COLO668 (cell line): ENCODE results near the gene ZBTB2.
"Not testable (repeated sequence)": the region's sequence is repeated elsewhere in the genome, so short reads cannot be mapped to it uniquely, and the experiment has no call there.

Experiments
- DNase-seq: peaks from one replicate; lab custom pipeline; 2025; ENCODE audit not compliant: unreplicated experiment; lab: John Stamatoyannopoulos, UW

The ZBTB2 gene

DNA sequence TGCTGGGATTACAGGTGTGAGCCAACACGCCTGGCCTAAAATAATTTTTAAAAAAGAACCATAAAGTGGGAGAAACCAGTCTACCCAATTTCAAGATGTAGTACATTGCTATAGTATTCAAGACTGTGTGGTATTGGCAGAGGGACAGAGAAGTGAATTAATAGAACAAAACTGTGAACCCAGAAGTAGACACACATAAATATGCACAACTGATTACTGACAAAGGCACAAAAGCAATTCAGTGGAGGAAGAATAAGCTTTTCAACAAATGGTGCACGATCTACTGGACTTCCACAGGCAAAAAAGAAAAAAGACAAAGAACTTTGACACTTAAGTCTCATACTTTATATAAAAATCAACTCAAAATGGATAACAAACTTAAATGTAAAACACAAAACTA, 15.5 kb downstream of the ZBTB2 start:
- no peak for DNase-seq

DNA sequence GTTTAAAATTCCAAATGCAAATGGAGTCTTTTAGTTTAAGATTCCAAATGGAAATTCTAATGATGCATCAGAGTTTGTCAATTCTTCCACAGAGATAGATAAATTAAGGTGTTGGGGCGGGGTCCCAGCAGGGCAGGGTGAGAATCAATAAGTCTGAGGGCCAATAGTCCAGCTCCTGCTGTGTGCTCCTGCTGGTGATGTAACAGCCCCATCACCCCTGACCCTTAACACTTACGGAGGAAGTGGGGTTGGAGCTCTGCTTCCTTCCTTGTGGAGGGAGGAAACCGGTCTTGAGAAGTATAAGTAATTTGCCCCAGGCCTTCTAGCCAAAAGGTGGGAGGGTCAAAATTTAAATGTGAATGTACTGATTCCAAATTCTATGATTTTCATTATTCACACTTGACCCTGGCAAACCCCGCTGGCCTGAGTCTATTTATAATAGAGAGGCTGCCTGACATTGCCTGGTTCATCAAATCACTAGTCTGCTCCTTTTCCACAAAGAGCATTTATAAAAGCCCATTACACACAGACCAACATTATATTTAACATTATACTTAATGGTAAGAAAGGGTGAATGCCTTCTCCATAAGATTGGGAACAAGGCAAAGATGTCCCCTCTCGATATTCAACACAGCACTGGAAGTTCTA, 17.2 kb downstream of the ZBTB2 start:
- no peak for DNase-seq

GRCh38 chr6:151372164-151372563, 19.2 kb downstream of the ZBTB2 start:
- DNase-seq = no peak

DNA sequence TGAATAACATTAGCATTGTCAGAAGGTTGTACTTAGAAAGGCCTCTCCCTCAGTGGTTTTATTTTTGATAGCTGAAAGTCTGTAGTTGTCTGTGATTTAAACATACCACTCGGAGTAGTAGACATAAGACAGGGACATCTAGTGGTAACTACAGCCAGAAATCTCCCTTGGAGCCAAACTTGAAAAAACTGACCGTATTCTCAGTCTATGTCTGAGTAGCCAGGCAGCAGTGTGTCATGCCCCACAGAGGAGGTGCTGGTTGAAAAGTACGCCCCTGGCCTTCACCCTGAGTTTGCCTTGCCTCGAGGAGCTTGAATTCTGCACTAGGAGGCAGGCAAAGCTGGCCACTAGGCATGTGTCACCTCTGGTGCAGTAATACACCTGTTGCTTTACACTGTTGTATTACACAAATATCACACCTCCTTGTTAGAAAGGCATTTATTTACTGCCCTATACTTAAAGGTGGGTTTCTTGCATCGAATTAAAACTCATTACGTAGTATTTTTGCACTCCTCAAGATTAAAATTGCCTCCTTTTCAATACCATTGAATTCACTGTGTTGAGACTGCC, 20.8 kb downstream of the ZBTB2 start:
- DNase-seq = no peak

DNA sequence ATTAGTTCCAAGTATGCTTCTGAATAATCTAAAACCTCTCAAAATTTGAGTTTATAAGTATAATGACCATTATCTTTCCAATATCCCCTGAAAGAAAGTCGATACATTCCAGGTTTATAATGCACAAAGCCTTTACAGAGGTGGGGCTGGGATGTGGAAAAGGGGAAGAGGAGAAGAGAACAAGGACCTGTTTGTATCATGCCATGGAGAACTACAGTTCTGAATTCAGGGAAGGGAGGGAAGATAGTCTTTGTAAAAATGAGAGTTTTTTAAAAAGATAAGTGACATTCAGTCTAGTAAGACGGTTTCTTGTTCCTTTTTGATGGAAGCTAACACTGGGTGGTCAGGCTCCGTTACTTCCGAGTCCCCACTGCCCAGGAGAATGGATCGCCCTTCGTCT, 26.1 kb downstream of the ZBTB2 start:
- no peak for DNase-seq

DNA sequence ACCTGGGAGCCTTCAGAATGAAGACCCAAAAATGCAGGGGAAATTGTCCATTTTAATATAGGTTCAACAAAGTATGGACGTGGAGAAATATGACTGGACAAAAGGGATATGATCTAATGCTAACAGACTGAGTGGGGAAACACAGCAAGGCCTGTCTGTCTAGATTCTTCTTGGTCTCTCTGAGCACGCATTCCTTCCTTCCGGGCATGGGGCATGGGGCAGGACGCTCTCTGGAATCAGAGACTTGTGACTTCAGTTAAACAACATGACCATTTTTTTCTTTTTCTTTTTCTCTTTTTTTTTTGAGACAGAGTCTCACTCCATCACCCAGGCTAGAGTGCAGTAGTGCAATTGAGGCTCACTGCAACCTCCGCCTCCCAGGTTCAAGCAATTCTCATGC, 31.9 kb downstream of the ZBTB2 start:
- no peak for DNase-seq

DNA sequence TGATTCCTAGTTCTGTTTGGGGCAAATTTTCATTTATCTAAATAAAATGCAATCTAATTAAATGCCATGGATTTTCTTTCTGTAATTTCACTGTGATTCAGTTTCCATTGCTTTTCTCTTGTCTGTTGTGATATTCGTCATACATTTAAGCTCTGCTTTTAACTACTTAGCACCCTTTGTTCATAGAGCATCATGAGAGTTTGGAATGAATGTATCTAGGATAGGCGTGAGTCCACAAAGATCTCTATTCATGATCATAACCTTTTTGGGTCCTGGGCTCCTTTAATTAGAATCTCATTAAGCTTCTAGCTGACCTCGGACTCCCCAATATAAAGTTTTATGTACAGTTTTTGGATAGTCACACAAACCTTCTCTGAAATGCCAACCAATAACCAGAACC, 32.9 kb downstream of the ZBTB2 start:
- DNase-seq = no peak

- no peak for DNase-seq
These were observed 33.5 kb downstream of the ZBTB2 start for GRCh38 chr6:151357758-151358436.

DNA sequence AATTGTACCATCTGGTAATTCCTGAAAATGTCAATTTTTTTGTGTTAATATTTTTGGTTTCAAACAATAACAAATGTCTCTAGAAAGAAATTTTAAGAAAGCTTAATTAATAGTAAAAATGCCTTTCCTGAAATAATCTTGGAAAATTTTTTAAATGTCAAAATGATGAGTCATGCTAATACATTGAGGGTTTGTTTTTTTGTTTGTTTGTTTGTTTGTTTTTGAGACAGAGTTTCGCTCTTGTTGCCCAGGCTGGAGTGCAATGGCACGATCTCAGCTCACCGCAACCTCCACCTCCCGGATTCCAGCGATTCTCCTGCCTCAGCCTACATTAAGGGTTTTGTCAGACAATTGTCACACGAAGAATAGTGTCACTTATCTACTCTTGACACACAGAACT, 34.4 kb downstream of the ZBTB2 start:
- not testable (repeated sequence) for DNase-seq

GRCh38 chr6:151353795-151354194, 37.6 kb downstream of the ZBTB2 start:
- no peak for DNase-seq

DNA sequence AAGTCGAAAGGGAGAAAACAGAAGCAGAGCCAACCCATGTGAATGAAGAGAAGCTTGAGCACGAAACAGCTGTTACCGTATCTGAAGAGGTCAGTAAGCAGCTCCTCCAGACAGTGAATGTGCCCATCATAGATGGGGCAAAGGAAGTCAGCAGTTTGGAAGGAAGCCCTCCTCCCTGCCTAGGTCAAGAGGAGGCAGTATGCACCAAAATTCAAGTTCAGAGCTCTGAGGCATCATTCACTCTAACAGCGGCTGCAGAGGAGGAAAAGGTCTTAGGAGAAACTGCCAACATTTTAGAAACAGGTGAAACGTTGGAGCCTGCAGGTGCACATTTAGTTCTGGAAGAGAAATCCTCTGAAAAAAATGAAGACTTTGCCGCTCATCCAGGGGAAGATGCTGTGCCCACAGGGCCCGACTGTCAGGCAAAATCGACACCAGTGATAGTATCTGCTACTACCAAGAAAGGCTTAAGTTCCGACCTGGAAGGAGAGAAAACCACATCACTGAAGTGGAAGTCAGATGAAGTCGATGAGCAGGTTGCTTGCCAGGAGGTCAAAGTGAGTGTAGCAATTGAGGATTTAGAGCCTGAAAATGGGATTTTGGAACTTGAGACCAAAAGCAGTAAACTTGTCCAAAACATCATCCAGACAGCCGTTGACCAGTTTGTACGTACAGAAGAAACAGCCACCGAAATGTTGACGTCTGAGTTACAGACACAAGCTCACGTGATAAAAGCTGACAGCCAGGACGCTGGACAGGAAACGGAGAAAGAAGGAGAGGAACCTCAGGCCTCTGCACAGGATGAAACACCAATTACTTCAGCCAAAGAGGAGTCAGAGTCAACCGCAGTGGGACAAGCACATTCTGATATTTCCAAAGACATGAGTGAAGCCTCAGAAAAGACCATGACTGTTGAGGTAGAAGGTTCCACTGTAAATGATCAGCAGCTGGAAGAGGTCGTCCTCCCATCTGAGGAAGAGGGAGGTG, 38.7 kb downstream of the ZBTB2 start:
- DNase-seq = no peak

DNA sequence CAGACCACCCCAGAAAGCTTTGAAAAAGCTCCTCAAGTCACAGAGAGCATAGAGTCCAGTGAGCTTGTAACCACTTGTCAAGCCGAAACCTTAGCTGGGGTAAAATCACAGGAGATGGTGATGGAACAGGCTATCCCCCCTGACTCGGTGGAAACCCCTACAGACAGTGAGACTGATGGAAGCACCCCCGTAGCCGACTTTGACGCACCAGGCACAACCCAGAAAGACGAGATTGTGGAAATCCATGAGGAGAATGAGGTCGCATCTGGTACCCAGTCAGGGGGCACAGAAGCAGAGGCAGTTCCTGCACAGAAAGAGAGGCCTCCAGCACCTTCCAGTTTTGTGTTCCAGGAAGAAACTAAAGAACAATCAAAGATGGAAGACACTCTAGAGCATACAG, 39.6 kb downstream of the ZBTB2 start:
- DNase-seq = no peak

DNA sequence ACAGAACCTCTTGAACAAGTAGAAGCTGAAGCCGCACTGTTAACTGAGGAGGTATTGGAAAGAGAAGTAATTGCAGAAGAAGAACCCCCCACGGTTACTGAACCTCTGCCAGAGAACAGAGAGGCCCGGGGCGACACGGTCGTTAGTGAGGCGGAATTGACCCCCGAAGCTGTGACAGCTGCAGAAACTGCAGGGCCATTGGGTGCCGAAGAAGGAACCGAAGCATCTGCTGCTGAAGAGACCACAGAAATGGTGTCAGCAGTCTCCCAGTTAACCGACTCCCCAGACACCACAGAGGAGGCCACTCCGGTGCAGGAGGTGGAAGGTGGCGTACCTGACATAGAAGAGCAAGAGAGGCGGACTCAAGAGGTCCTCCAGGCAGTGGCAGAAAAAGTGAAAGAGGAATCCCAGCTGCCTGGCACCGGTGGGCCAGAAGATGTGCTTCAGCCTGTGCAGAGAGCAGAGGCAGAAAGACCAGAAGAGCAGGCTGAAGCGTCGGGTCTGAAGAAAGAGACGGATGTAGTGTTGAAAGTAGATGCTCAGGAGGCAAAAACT, 40.1 kb downstream of the ZBTB2 start:
- DNase-seq = no peak

GRCh38 chr6:151350442-151351145, 40.8 kb downstream of the ZBTB2 start:
- no peak for DNase-seq

DNA sequence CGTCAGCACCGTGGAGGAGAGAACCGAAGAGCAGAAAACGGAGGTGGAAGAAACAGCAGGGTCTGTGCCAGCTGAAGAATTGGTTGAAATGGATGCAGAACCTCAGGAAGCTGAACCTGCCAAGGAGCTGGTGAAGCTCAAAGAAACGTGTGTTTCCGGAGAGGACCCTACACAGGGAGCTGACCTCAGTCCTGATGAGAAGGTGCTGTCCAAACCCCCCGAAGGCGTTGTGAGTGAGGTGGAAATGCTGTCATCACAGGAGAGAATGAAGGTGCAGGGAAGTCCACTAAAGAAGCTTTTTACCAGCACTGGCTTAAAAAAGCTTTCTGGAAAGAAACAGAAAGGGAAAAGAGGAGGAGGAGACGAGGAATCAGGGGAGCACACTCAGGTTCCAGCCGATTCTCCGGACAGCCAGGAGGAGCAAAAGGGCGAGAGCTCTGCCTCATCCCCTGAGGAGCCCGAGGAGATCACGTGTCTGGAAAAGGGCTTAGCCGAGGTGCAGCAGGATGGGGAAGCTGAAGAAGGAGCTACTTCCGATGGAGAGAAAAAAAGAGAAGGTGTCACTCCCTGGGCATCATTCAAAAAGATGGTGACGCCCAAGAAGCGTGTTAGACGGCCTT, 41.6 kb downstream of the ZBTB2 start:
- DNase-seq = no peak

DNA sequence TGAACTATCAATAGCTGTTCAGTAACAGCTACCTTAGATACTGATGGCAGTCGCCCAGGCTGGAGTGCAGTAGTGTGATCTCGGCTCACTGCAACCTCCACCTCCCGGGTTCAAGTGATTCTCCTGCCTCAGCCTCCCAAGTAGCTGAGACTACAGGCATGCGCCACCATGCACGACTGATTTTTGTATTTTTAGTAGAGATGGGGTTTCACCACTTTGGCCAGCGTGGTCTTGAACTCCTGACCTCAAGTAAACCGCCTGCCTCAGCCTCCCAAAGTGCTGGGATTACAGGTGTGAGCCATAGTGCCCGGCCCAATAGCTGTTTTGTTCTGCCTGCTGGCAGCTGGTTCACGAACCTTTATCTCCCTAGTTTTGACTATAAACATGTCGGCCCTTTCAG, 48.6 kb downstream of the ZBTB2 start:
- DNase-seq = not testable (repeated sequence)

DNA sequence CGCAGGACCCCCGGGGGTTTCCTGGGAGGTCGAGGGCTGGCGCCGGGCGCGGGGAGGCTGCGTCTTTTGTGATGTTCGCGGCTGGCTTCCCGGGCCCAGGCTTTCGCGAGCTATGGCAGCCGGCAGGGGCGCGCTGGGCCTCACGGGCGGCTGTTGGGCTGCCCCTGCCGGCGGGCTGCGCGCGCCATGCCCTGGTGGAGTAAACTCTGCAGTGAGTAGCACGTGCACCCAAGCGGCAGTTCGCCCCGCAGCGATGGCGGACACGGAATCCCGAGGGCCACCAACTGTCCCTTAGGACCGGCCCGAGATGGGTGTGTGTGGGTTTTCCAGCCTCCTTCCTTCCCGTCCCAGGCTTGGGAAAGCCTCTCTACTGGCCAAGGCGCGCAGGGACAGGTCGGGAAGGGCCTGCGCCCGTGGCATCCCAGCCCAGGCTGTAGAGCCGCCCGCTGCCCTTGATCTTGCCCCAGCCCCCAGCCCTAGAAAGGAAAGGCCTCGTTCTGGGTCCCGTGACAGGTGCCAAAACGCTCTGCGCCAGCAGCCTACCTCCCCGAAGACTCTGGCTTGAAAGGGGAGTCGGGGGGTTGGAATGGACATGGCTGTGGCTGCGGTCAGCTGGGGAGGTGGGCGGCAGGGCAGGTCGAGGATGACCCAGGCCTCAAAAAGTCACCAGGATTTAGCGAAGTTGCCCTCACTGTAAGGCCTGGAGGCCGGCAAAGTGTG, 49.7 kb downstream of the ZBTB2 start:
- DNase-seq = no peak

GRCh38 chr6:151340219-151340978, 51.0 kb downstream of the ZBTB2 start:
- no peak for DNase-seq

GRCh38 chr6:151339369-151339768, 52.0 kb downstream of the ZBTB2 start:
- DNase-seq = no peak
